OCI-LY7 (cell line): ENCODE results near the gene PTPRM. TPM values are rescaled to one million over a fixed set of nuclear protein-coding genes. Genes with fewer than 3 reads are reported as not detected.

Source experiments
- BruUV-seq: library from RNA; stranded (reverse); fragments of 400-500 nt; replicated peaks from 2 replicates; lab custom pipeline; 2021; lab: Mats Ljungman, UMichigan
- CTCF ChIA-PET: fragments of 300-600 bp; sonication (Branson Sonifier 250); formaldehyde crosslinking; loops from one replicate; lab custom pipeline; 2022; ENCODE audit warnings: antibody characterized with exemption; ENCODE audit not compliant: unreplicated experiment; lab: Charles Lee
- POLR2A ChIA-PET: fragments of 300-600 bp; sonication (Branson Sonifier 250); formaldehyde crosslinking; loops from one replicate; lab custom pipeline; 2022; ENCODE audit warnings: antibody characterized with exemption; lab: Charles Lee
- DNase-seq: peaks from one replicate; pipeline ENCODE4 v3.0.0-alpha.2; 2015; ENCODE audit warnings: low spot score
- H2AFZ ChIP-seq: fragments of 200-600 bp; sonication (generic), shearing (Covaris generic); 2 replicates; pipeline ENCODE4 v1.6.1; 2014; ENCODE audit warnings: mild to moderate bottlenecking, antibody characterized with exemption, low read length, moderate library complexity
- H3K27ac ChIP-seq: fragments of 200-600 bp; sonication (generic); 2 replicates; pipeline ENCODE4 v1.5.1; 2014; ENCODE audit warnings: mixed run types, low read depth, mild to moderate bottlenecking, moderate library complexity, low read length, inconsistent platforms; ENCODE audit not compliant: poor library complexity, severe bottlenecking
- H3K36me3 ChIP-seq: fragments of 200-600 bp; sonication (generic); 2 replicates; pipeline ENCODE4 v1.6.1; 2014; ENCODE audit warnings: mild to moderate bottlenecking, antibody characterized with exemption, low read length, moderate library complexity, mixed read lengths; ENCODE audit not compliant: insufficient read depth
- H3K4me1 ChIP-seq: fragments of 200-600 bp; sonication (generic); 2 replicates; pipeline ENCODE4 v1.5.1; 2014; ENCODE audit warnings: mild to moderate bottlenecking, low read length; ENCODE audit not compliant: insufficient read depth, poor library complexity, severe bottlenecking
- H3K4me2 ChIP-seq: fragments of 200-600 bp; sonication (generic); 2 replicates; pipeline ENCODE4 v1.6.1; 2014; ENCODE audit warnings: mild to moderate bottlenecking, low read length
- H3K4me3 ChIP-seq: fragments of 200-600 bp; sonication (generic); 2 replicates; pipeline ENCODE4 v1.5.1; 2014; ENCODE audit warnings: mild to moderate bottlenecking, low read depth, low read length; ENCODE audit not compliant: poor library complexity, severe bottlenecking
- H3K79me2 ChIP-seq: fragments of 200-600 bp; sonication (generic); 2 replicates; pipeline ENCODE4 v1.6.1; 2016; ENCODE audit warnings: low read depth, mild to moderate bottlenecking, low read length, moderate library complexity, mixed read lengths; ENCODE audit not compliant: insufficient read depth
- H3K9me2 ChIP-seq: fragments of 200-600 bp; sonication (generic); 2 replicates; pipeline ENCODE4 v1.6.1; 2016; ENCODE audit warnings: mild to moderate bottlenecking, low read length, mixed read lengths; ENCODE audit not compliant: insufficient read depth
- H3K9me3 ChIP-seq: fragments of 200-600 bp; sonication (generic); 2 replicates; pipeline ENCODE4 v1.6.1; 2014; ENCODE audit warnings: mild to moderate bottlenecking, mixed run types, low read length, mixed read lengths
- H4K20me1 ChIP-seq: fragments of 200-600 bp; sonication (generic); 2 replicates; pipeline ENCODE4 v1.6.1; 2014; ENCODE audit warnings: mild to moderate bottlenecking, antibody characterized with exemption, low read length, moderate library complexity, mixed read lengths; ENCODE audit not compliant: insufficient read depth
- CTCF ChIP-seq: fragments of 200-600 bp; sonication (generic); conservative IDR thresholded peaks from 2 replicates; pipeline ENCODE4 v1.5.1; 2014; ENCODE audit warnings: mild to moderate bottlenecking, antibody characterized with exemption, low read length, moderate library complexity, mixed read lengths
- EZH2phosphoT487 ChIP-seq: fragments of 200-600 bp; sonication (generic); IDR thresholded peaks from 2 replicates; pipeline ENCODE4 v1.6.1; 2018; ENCODE audit warnings: low read depth, borderline replicate concordance, mild to moderate bottlenecking, mixed run types, antibody characterized with exemption, low read length, moderate library complexity, mixed read lengths
- intact Hi-C: fragments of 100-400 bp; cut with micrococcal nuclease; formaldehyde crosslinking; loops from one replicate; pipeline ENCODE4 v1.10.0; 2022; ENCODE audit not compliant: unreplicated experiment
- total RNA-seq, 2 experiments: library from RNA; depleted of rRNA in 1 of 2; stranded (reverse); fragments of >200 nt in 1 of 2; shearing (Covaris generic) in 1 of 2; gene quantifications; 2 replicates each; pipeline ENCODE4 v1.2.3, GENCODE V29; 2014 to 2022

PTPRM gene
- total RNA-seq, 2 experiments from 2014 or later: not detected

- no peak for DNase-seq
- no peaks in the 10 kb centered on the region for H3K4me1 ChIP-seq
- CTCF ChIA-PET: no interaction called here
- H3K27ac ChIP-seq: no peak overlapping the region
- intact Hi-C loops: no loop called here
- no peaks in the 10 kb centered on the region for H4K20me1 ChIP-seq
- H3K9me3 ChIP-seq: no peaks in the 10 kb centered on the region
- no peaks in the 10 kb centered on the region for H3K79me2 ChIP-seq
- no peaks in the 10 kb centered on the region for H3K9me2 ChIP-seq
- BruUV-seq: no TSS peak
- TF ChIP-seq EZH2phosphoT487 (no peak), CTCF (no peak)
- no peak overlapping the region for H3K4me3 ChIP-seq
- no peaks in the 10 kb centered on the region for H3K36me3 ChIP-seq
- no peak overlapping the region for H2AFZ ChIP-seq
- no peak overlapping the region for H3K4me2 ChIP-seq
- POLR2A ChIA-PET: no interaction called here
Observed at GRCh38 chr18:8357320-8357719, 790.2 kb downstream of the PTPRM start.

DNA sequence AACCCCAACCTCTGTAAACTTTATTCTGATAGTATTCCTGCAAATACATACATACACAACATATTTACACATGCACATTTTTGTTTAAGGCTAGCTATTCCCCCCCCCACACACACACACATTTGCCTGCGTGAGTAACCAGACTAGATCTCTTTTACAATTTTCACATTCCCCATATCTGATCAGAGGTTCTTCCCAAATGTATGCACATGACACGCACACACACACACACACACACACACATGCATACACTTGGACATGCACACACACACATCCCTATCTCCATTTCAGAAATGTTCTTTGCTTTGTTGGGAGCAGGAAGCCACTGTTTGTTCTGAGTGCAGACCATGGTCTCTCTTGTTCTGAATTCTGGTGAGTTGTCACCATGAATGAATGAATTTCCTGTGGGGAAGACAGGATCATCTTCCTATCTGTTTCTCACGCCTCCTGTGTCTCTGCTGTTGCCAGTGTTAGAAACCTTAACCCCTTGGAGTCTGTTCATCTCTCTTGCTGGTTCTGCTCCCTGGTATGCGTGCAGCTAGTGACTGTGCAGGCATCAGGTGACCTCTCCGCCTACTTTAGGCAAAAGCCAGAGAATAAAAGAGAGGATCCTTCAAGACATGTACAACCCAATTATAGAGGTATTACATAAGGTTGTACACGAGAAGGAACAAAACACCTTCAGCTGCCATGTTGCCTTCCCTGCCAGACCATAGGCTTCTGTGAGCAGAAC is 791.1 kb downstream of the PTPRM start:
- POLR2A ChIA-PET: no interaction called here
- H3K79me2 ChIP-seq: no peaks in the 10 kb centered on the region
- DNase-seq: no peak
- no peaks in the 10 kb centered on the region for H3K9me2 ChIP-seq
- no peak overlapping the region for H3K4me2 ChIP-seq
- no peaks in the 10 kb centered on the region for H4K20me1 ChIP-seq
- no TSS peak for BruUV-seq
- no peaks in the 10 kb centered on the region for H3K36me3 ChIP-seq
- H3K4me3 ChIP-seq: no peak overlapping the region
- CTCF ChIA-PET: no interaction called here
- TF ChIP-seq CTCF (no peak), EZH2phosphoT487 (no peak)
- H3K27ac ChIP-seq: no peak overlapping the region
- no peaks in the 10 kb centered on the region for H3K4me1 ChIP-seq
- no peaks in the 10 kb centered on the region for H3K9me3 ChIP-seq
- intact Hi-C loops: no loop called here
- no peak overlapping the region for H2AFZ ChIP-seq

DNA sequence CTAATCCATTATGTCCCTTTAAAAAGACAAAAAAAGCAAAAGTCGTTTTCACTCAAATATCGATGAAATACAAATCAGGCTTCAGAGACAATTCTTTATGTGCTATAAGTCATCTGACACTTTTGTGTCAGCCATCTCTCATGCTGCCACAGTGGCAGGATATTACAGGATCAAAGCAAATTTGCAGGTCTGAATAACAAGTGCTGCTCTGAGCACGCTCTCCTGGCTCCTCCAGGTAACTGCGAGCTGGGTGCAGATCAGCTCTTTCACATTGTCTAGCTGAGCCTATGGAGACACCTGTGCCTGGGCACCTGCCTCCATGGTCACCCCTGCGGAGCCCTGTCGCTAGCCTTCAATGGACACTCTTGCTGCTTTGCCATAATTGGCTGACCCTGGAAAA is 792.0 kb downstream of the PTPRM start:
- Histone ChIP-seq H3K27ac (no peak overlapping the region), H3K4me2 (no peak overlapping the region), H2AFZ (no peak overlapping the region), H4K20me1 (no peaks in the 10 kb centered on the region), H3K36me3 (no peaks in the 10 kb centered on the region), H3K9me3 (no peaks in the 10 kb centered on the region), H3K4me1 (no peaks in the 10 kb centered on the region), H3K9me2 (no peaks in the 10 kb centered on the region), H3K4me3 (no peak overlapping the region), H3K79me2 (no peaks in the 10 kb centered on the region)
- BruUV-seq: no TSS peak
- CTCF ChIA-PET: no interaction called here
- POLR2A ChIA-PET: interaction anchor here (0.6 kb wide), 1 partner anchor 1120 kb away, joined by 3 read pairs; no protein-coding TSS in a partner anchor
- TF ChIP-seq CTCF: no peak
- TF ChIP-seq EZH2phosphoT487: no peak
- intact Hi-C loops: no loop called here
- DNase-seq: no peak
